Lower leg skin (tissue), 4 donors: ENCODE measurements around the gene GBP3. TPM values are rescaled to one million over a fixed set of nuclear protein-coding genes. Genes with fewer than 3 reads are reported as not detected.

Experiments used
- DNase-seq, 2 donors: peaks; one replicate each; pipeline ENCODE4 v3.0.0-alpha.2; 2019; ENCODE audit warnings: low spot score in 2 of 2
- H3K4me3 ChIP-seq: fragments of 200-600 bp; sonication (generic); 2 replicates; pipeline ENCODE4 v1.5.1; 2017; ENCODE audit warnings: mild to moderate bottlenecking, low read depth; ENCODE audit not compliant: poor library complexity, severe bottlenecking
- POLR2A ChIP-seq, 2 donors: fragments of 450-650 bp; IDR thresholded peaks; one replicate each; pipeline ENCODE4 v1.6.1; 2016 to 2017; ENCODE audit warnings: antibody characterized with exemption in 2 of 2, mild to moderate bottlenecking in 1 of 2, moderate library complexity in 1 of 2
- WGBS, 2 donors: methylation state at CpG; one replicate each; pipeline ENCODE4 v1.1.5; 2018; 5-methylcytosine and 5-hydroxymethylcytosine counted together
- intact Hi-C: fragments of 100-400 bp; cut with DNase I; formaldehyde crosslinking; loops from one replicate; pipeline ENCODE4 v1.15.0; 2023; ENCODE audit warnings: low total_unique reads
- total RNA-seq, 4 donors: library from RNA; depleted of rRNA; stranded (reverse); fragments of >200 nt; gene quantifications; one replicate each; pipeline ENCODE4 v1.1.0, GENCODE V29; 2016
- TF ChIP-seq, protein P1 (sequence below), 3 donors: fragments of 450-650 bp; IDR thresholded peaks; one replicate each; pipeline ENCODE4 v1.5.1; 2016; ENCODE audit warnings: antibody characterized with exemption in 3 of 3, mild to moderate bottlenecking in 3 of 3, moderate library complexity in 2 of 3

GBP3 gene
- total RNA-seq, 4 donors from 2014 or later = 5.6 to 16.2 (median 8.3) TPM

DNA sequence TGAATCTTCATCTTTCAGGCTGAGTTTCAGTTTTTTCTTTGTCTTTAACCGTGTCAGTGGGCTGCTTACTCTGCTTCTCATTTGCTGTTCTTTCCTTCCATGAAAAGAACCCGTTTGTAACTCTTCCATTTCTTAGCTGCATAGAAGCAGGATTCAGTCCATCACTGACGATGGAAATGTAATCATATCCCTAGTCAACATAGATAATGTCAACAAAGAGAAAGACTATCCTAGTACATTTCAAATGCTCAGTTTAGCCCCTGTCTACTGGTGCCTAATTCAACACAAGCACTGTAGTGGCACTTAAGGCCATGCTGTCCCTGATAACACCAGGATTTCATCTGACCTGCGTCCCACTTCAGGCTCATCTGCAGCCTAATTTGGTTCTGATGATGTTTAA lies 42.0 kb upstream of the GBP3 start:
- peak overlapping the region; percentile 24 for H3K4me3 ChIP-seq
- DNase-seq = no peak
- WGBS, 2 donors = 4 to 6% methylated on average over 4 of the region's 4 CpGs
- intact Hi-C loops = no loop called here
- TF ChIP-seq, protein P1, sequence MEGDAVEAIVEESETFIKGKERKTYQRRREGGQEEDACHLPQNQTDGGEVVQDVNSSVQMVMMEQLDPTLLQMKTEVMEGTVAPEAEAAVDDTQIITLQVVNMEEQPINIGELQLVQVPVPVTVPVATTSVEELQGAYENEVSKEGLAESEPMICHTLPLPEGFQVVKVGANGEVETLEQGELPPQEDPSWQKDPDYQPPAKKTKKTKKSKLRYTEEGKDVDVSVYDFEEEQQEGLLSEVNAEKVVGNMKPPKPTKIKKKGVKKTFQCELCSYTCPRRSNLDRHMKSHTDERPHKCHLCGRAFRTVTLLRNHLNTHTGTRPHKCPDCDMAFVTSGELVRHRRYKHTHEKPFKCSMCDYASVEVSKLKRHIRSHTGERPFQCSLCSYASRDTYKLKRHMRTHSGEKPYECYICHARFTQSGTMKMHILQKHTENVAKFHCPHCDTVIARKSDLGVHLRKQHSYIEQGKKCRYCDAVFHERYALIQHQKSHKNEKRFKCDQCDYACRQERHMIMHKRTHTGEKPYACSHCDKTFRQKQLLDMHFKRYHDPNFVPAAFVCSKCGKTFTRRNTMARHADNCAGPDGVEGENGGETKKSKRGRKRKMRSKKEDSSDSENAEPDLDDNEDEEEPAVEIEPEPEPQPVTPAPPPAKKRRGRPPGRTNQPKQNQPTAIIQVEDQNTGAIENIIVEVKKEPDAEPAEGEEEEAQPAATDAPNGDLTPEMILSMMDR (IDR thresholded peaks at IDR 0.05) = no peak
- no peak for TF ChIP-seq POLR2A (IDR thresholded peaks at IDR 0.05)

DNA sequence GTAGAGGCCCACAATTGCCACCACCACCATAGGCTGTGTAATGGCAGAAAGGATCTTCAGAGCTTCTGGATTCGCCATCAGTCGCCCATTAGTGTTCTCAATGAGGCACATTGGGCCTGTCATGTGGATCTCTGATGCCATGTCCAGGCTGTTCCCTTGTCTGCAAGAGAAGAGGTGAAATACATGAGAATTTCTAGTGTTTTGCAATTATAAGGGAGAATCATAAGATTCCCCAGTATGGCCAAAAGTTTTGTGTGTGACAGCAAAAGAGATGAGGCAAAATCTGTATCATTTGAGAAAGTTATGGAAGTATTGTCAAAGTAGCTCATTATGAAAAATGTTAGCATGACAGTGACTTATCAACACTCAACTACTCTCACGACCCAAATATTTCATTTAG lies 40.4 kb upstream of the GBP3 start:
- intact Hi-C loops = no loop called here
- TF ChIP-seq POLR2A (IDR thresholded peaks at IDR 0.05) = no peak
- TF ChIP-seq, protein P1 (IDR thresholded peaks at IDR 0.05) = no peak
- no peak for DNase-seq
- H3K4me3 ChIP-seq = no peak overlapping the region
- WGBS, 2 donors = 91 to 92% methylated on average over 3 of the region's 3 CpGs

DNA sequence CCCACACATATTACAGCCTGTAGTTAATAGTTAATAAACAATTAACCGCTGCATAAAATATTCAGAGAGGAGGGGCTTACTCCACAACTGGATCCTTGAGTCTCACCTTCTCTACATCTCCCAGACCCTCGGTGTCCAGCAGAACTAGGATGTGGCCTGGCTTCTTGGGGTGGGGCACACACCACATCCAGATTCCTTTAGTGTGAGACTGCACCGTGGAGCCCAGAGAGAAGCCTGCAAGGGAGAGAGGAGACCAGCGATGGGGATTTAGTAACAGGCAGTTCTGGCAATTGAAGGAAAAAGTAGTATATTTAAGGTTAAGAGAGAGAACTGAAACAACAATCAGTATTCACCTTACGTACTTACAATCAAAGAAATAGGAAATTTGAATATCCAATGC lies 37.4 kb upstream of the GBP3 start:
- TF ChIP-seq, protein P1 (IDR thresholded peaks at IDR 0.05) = no peak
- TF ChIP-seq POLR2A (IDR thresholded peaks at IDR 0.05) = no peak
- WGBS, 2 donors = 95% methylated on average over 5 of the region's 5 CpGs
- no peak overlapping the region for H3K4me3 ChIP-seq
- no peak for DNase-seq
- intact Hi-C loops = no loop called here

- no peak for DNase-seq
- intact Hi-C loops = no loop called here
- no peak overlapping the region for H3K4me3 ChIP-seq
- 87 to 98% methylated on average over 1 of the region's 1 CpG for WGBS, 2 donors
- TF ChIP-seq POLR2A (IDR thresholded peaks at IDR 0.05) = no peak
- TF ChIP-seq, protein P1 (IDR thresholded peaks at IDR 0.05) = no peak
Measured at GRCh38 chr1:89051955-89052312, 29.3 kb upstream of the GBP3 start.

- no peak for DNase-seq
- 93 to 95% methylated on average over 9 of the region's 9 CpGs for WGBS, 2 donors
Measured at GRCh38 chr1:89051300-89051954, 28.8 kb upstream of the GBP3 start.

More at GRCh38 chr1:89051300-89051954, 28.8 kb upstream of the GBP3 start:
- no peak overlapping the region for H3K4me3 ChIP-seq
- intact Hi-C loops = no loop called here
- TF ChIP-seq POLR2A (IDR thresholded peaks at IDR 0.05) = no peak
- TF ChIP-seq, protein P1 (IDR thresholded peaks at IDR 0.05) = no peak
